HFF-Myc (cell line): ENCODE results near the gene NR2F1-AS1.
A peak's percentile ranks its signal among the peaks of the same experiment; 100 is the strongest.

Source experiments
- DNase-seq: peaks from one replicate; pipeline ENCODE4 v3.0.0-alpha.2; 2011; ENCODE audit warnings: low read depth; ENCODE audit errors: extremely low read depth
- H3K4me3 ChIP-seq: replicated peaks from 2 replicates; pipeline ENCODE4 v1.5.1; 2011; ENCODE audit warnings: low read depth, mild to moderate bottlenecking, control low read depth, low read length
- CTCF ChIP-seq: IDR thresholded peaks from 2 replicates; pipeline ENCODE4 v1.5.1; 2012; ENCODE audit warnings: mild to moderate bottlenecking, low read depth, low read length, control low read depth; ENCODE audit errors: missing control alignments

The NR2F1-AS1 gene

GRCh38 chr5:93608855-93609254, 27.8 kb upstream of the NR2F1-AS1 start:
- DNase-seq, result no peak
- H3K4me3 ChIP-seq, result no peak overlapping the region
- no peak for TF ChIP-seq CTCF

GRCh38 chr5:93607367-93608258, 26.6 kb upstream of the NR2F1-AS1 start:
- no peak overlapping the region for H3K4me3 ChIP-seq
- DNase-seq, result no peak
- peak; percentile 60 for TF ChIP-seq CTCF

GRCh38 chr5:93606382-93606752, 25.3 kb upstream of the NR2F1-AS1 start:
- TF ChIP-seq CTCF, result no peak
- no peak for DNase-seq
- H3K4me3 ChIP-seq, result no peak overlapping the region

GRCh38 chr5:93604644-93605515, 23.9 kb upstream of the NR2F1-AS1 start:
- H3K4me3 ChIP-seq, result no peak overlapping the region
- DNase-seq, result no peak
- no peak for TF ChIP-seq CTCF

GRCh38 chr5:93603793-93604643, 23.0 kb upstream of the NR2F1-AS1 start:
- DNase-seq, result no peak
- peak overlapping the region; percentile 25 for H3K4me3 ChIP-seq
- TF ChIP-seq CTCF, result no peak

GRCh38 chr5:93603078-93603792, 22.2 kb upstream of the NR2F1-AS1 start:
- TF ChIP-seq CTCF, result no peak
- H3K4me3 ChIP-seq, result no peak overlapping the region
- DNase-seq, result no peak
